GM12892 (cell line): ENCODE results near the gene ZNF425.

Source experiments
- POLR2A ChIP-seq: IDR thresholded peaks from 2 replicates; pipeline ENCODE4 v1.6.1; 2011; ENCODE audit warnings: low read depth, low read length, control low read depth
- POLR2AphosphoS5 ChIP-seq: IDR thresholded peaks from 2 replicates; pipeline ENCODE4 v1.6.1; 2011; ENCODE audit warnings: low read depth, low read length, control low read depth
- TAF1 ChIP-seq: IDR thresholded peaks from 2 replicates; pipeline ENCODE4 v1.6.1; 2011; ENCODE audit warnings: low read depth, mild to moderate bottlenecking, control low read depth, low read length, borderline replicate concordance

DNA sequence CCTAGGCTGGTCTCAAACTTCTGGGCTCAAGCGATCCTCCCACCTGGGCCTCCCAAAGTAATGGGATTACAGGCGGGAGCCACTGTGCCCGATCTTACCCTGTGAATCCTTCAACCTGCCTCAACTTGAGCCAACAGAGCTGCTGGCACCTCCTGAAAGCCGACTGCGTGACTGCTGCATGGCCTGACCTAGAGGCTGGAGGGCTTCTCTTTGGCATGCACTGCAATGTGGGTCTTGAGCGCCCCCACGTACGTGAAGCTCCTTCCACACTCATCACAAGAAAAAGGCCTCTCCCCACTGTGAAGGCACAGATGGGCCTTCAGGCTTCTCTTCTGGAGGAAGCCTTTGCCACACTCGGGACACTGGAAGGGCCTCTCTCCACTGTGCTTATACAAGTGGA is 22.7 kb downstream of the ZNF425 start:
- TF ChIP-seq POLR2A (no peak), TAF1 (no peak), POLR2AphosphoS5 (no peak)
